ENCODE measurements around the gene NRIP3.
"Not testable (repeated sequence)": the region's sequence is repeated elsewhere in the genome, so short reads cannot be mapped to it uniquely, and the experiment has no call there.

Gene NRIP3

GRCh38 chr11:8973121-8973520, 30.7 kb downstream of the NRIP3 start:
- no peak for DNase-seq (ENCODE audit: low read depth in 2 of 3, low spot score in 2 of 3)

GRCh38 chr11:8971924-8972316, 31.9 kb downstream of the NRIP3 start:
- no peak for DNase-seq (ENCODE audit: low read depth in 2 of 3, low spot score in 2 of 3)

- DNase-seq (ENCODE audit: low read depth in 2 of 3, low spot score in 2 of 3): no peak
These were observed 32.4 kb downstream of the NRIP3 start for GRCh38 chr11:8971196-8971923.

GRCh38 chr11:8967184-8967583, 36.6 kb downstream of the NRIP3 start:
- no peak for DNase-seq (ENCODE audit: low read depth in 2 of 3, low spot score in 2 of 3)

GRCh38 chr11:8964324-8965320, 39.2 kb downstream of the NRIP3 start, which contains the start of gene TMEM9B:
TMEM9B (minus strand) TSS chr11:8964442; CDS start chr11:8964313, 129 bp downstream.
- DNase-seq (ENCODE audit: low read depth in 2 of 3, low spot score in 2 of 3): peak; percentile 72 to 80 (median 77)

- DNase-seq (ENCODE audit: low read depth in 2 of 3, low spot score in 2 of 3): peak in 2 of 3 experiments; percentile 43 to 54
These were observed 40.1 kb downstream of the NRIP3 start for GRCh38 chr11:8963569-8964323.

GRCh38 chr11:8962841-8963240, 41.0 kb downstream of the NRIP3 start:
- DNase-seq (ENCODE audit: low read depth in 2 of 3, low spot score in 2 of 3): no peak

GRCh38 chr11:8961401-8961800, 42.4 kb downstream of the NRIP3 start:
- DNase-seq (ENCODE audit: low read depth in 2 of 3, low spot score in 2 of 3): no peak

- DNase-seq (ENCODE audit: low read depth in 2 of 3, low spot score in 2 of 3): no peak
These were observed 44.1 kb downstream of the NRIP3 start for GRCh38 chr11:8959546-8960166.

GRCh38 chr11:8956860-8957259, 46.9 kb downstream of the NRIP3 start:
- no peak for DNase-seq (ENCODE audit: low read depth in 2 of 3, low spot score in 2 of 3)

GRCh38 chr11:8948886-8949285, 54.9 kb downstream of the NRIP3 start:
- no peak for DNase-seq (ENCODE audit: low read depth in 2 of 3, low spot score in 2 of 3)

GRCh38 chr11:8947230-8947943, 56.4 kb downstream of the NRIP3 start:
- no peak for DNase-seq (ENCODE audit: low read depth in 2 of 3, low spot score in 2 of 3)

GRCh38 chr11:8942518-8943066, 61.2 kb downstream of the NRIP3 start, which contains the start of gene ASCL3:
ASCL3 (minus strand) TSS chr11:8943016; CDS start chr11:8938161, 4,855 bp downstream.
- DNase-seq (ENCODE audit: low read depth in 2 of 3, low spot score in 2 of 3): no peak

GRCh38 chr11:8941341-8942103, 62.3 kb downstream of the NRIP3 start:
- DNase-seq (ENCODE audit: low read depth in 2 of 3, low spot score in 2 of 3): no peak

- DNase-seq (ENCODE audit: low read depth in 2 of 3, low spot score in 2 of 3): no peak
These were observed 66.1 kb downstream of the NRIP3 start for GRCh38 chr11:8937659-8938058.

GRCh38 chr11:8937159-8937558, 66.6 kb downstream of the NRIP3 start:
- DNase-seq (ENCODE audit: low read depth in 2 of 3, low spot score in 2 of 3): no peak

- DNase-seq (ENCODE audit: low read depth in 2 of 3, low spot score in 2 of 3): not testable (repeated sequence)
These were observed 68.0 kb downstream of the NRIP3 start for GRCh38 chr11:8935789-8936188.

- DNase-seq (ENCODE audit: low read depth in 2 of 3, low spot score in 2 of 3): no peak
These were observed 68.9 kb downstream of the NRIP3 start for GRCh38 chr11:8934742-8935488.

All from activated CD8-positive, alpha-beta memory T cell treated with anti-CD3 and anti-CD28 coated beads for 48 hours (primary cell).